Measurements from ENCODE around the gene LTBP1.
"Not testable (repeated sequence)": the region's sequence is repeated elsewhere in the genome, so short reads cannot be mapped to it uniquely, and the experiment has no call there.

DNA sequence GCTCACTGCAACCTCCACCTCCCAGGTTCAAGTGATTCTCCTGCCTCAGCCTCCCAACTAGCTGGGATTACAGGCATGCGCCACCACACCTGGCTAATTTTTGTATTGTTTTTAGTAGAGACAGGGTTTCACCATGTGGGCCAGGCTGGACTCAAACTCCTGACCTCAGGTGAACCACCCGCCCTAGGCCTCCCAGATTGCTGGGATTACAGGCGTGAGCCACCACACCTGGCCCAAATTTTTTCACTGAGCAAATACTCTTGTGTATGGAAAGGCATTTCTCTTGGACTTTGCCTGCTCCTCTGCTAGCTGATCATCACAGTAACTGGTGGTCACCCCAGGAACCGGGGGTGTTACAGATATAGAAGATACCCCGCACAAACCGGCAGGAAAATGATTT, 26.9 kb upstream of the LTBP1 start:
- TF ChIP-seq, protein P1, sequence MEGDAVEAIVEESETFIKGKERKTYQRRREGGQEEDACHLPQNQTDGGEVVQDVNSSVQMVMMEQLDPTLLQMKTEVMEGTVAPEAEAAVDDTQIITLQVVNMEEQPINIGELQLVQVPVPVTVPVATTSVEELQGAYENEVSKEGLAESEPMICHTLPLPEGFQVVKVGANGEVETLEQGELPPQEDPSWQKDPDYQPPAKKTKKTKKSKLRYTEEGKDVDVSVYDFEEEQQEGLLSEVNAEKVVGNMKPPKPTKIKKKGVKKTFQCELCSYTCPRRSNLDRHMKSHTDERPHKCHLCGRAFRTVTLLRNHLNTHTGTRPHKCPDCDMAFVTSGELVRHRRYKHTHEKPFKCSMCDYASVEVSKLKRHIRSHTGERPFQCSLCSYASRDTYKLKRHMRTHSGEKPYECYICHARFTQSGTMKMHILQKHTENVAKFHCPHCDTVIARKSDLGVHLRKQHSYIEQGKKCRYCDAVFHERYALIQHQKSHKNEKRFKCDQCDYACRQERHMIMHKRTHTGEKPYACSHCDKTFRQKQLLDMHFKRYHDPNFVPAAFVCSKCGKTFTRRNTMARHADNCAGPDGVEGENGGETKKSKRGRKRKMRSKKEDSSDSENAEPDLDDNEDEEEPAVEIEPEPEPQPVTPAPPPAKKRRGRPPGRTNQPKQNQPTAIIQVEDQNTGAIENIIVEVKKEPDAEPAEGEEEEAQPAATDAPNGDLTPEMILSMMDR (conservative IDR thresholded peaks at IDR 0.05; ENCODE audit: low read length) = not testable (repeated sequence)
- not testable (repeated sequence) for TF ChIP-seq EZH2phosphoT487 (IDR thresholded peaks at IDR 0.05; ENCODE audit: borderline replicate concordance, low read depth, low read length)
